ENCODE results near the gene MDH1. TPM values are rescaled to one million over a fixed set of nuclear protein-coding genes. Genes with fewer than 3 reads are reported as not detected.

Gene MDH1
- total and polyA plus RNA-seq, 9 of the 15 experiments (the other 6 are each of a cell fraction or from before 2014, with no cell fraction given): 191 to 1,225 (median 284) TPM

DNA sequence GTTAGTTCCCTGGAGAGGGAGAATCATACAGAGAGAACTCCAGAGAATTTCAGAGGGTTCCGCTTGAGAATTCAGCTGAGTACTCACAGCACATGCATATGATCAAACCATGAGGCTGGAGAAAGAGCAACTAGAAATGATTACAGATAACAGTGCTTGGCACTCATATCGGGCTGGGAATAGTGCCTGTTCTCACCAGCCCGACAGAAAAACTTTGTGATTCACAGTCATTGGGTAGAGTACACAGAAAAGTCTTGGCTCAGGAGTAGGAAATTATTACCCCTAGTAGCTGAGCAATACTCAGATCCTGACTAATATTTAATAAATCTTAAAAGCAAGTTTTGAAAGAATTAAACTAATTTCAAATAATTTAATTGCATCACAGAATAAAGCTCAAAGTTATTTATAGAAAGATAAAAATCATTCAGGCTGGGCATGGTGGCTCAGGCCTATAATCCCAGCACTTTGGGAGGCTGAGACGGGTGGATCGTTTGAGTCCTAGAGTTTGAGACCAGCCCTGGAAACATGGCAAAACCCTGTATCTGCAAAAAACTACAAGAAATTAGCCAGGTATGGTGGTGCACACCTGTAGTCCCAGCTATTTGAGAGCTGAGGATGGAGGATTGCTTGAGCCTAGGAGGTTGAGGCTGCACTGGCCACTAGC lies 7.3 kb upstream of the MDH1 start (continued):
- TF ChIP-seq, protein P1, sequence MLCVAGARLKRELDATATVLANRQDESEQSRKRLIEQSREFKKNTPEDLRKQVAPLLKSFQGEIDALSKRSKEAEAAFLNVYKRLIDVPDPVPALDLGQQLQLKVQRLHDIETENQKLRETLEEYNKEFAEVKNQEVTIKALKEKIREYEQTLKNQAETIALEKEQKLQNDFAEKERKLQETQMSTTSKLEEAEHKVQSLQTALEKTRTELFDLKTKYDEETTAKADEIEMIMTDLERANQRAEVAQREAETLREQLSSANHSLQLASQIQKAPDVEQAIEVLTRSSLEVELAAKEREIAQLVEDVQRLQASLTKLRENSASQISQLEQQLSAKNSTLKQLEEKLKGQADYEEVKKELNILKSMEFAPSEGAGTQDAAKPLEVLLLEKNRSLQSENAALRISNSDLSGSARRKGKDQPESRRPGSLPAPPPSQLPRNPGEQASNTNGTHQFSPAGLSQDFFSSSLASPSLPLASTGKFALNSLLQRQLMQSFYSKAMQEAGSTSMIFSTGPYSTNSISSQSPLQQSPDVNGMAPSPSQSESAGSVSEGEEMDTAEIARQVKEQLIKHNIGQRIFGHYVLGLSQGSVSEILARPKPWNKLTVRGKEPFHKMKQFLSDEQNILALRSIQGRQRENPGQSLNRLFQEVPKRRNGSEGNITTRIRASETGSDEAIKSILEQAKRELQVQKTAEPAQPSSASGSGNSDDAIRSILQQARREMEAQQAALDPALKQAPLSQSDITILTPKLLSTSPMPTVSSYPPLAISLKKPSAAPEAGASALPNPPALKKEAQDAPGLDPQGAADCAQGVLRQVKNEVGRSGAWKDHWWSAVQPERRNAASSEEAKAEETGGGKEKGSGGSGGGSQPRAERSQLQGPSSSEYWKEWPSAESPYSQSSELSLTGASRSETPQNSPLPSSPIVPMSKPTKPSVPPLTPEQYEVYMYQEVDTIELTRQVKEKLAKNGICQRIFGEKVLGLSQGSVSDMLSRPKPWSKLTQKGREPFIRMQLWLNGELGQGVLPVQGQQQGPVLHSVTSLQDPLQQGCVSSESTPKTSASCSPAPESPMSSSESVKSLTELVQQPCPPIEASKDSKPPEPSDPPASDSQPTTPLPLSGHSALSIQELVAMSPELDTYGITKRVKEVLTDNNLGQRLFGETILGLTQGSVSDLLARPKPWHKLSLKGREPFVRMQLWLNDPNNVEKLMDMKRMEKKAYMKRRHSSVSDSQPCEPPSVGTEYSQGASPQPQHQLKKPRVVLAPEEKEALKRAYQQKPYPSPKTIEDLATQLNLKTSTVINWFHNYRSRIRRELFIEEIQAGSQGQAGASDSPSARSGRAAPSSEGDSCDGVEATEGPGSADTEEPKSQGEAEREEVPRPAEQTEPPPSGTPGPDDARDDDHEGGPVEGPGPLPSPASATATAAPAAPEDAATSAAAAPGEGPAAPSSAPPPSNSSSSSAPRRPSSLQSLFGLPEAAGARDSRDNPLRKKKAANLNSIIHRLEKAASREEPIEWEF (CRISPR knock-in tag; IDR thresholded peaks at IDR 0.05): no peak
- TF ChIP-seq NELFE (IDR thresholded peaks at IDR 0.05; ENCODE audit: insufficient read depth, insufficient read length): no peak
- no peak for TF ChIP-seq FOSL1 (tag; conservative IDR thresholded peaks at IDR 0.05)
- TF ChIP-seq, protein P2, sequence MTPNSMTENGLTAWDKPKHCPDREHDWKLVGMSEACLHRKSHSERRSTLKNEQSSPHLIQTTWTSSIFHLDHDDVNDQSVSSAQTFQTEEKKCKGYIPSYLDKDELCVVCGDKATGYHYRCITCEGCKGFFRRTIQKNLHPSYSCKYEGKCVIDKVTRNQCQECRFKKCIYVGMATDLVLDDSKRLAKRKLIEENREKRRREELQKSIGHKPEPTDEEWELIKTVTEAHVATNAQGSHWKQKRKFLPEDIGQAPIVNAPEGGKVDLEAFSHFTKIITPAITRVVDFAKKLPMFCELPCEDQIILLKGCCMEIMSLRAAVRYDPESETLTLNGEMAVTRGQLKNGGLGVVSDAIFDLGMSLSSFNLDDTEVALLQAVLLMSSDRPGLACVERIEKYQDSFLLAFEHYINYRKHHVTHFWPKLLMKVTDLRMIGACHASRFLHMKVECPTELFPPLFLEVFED (CRISPR knock-in tag; conservative IDR thresholded peaks at IDR 0.05): no peak
- TF ChIP-seq ZSCAN29 (IDR thresholded peaks at IDR 0.05): no peak
- TF ChIP-seq TCF7 (IDR thresholded peaks at IDR 0.05; ENCODE audit: borderline replicate concordance): no peak
- no peak for TF ChIP-seq FOXJ2 (tag; IDR thresholded peaks at IDR 0.05)
- no peak for TF ChIP-seq ZNF143 (CRISPR knock-in tag; IDR thresholded peaks at IDR 0.05)
- no peak for TF ChIP-seq MBD2 (IDR thresholded peaks at IDR 0.05; ENCODE audit: borderline replicate concordance, low read depth)
- TF ChIP-seq, protein P3, sequence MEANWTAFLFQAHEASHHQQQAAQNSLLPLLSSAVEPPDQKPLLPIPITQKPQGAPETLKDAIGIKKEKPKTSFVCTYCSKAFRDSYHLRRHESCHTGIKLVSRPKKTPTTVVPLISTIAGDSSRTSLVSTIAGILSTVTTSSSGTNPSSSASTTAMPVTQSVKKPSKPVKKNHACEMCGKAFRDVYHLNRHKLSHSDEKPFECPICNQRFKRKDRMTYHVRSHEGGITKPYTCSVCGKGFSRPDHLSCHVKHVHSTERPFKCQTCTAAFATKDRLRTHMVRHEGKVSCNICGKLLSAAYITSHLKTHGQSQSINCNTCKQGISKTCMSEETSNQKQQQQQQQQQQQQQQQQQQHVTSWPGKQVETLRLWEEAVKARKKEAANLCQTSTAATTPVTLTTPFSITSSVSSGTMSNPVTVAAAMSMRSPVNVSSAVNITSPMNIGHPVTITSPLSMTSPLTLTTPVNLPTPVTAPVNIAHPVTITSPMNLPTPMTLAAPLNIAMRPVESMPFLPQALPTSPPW (CRISPR knock-in tag; IDR thresholded peaks at IDR 0.05): no peak
- TF ChIP-seq ILF3 (IDR thresholded peaks at IDR 0.05; ENCODE audit: borderline replicate concordance): no peak
- TF ChIP-seq PHF21A (IDR thresholded peaks at IDR 0.05; ENCODE audit: borderline replicate concordance, low read depth): no peak

Measured in K562 (cell line).